ENCODE measurements around the gene CLIP2. TPM values are rescaled to one million over a fixed set of nuclear protein-coding genes. Genes with fewer than 3 reads are reported as not detected.
"Not testable (repeated sequence)": the region's sequence is repeated elsewhere in the genome, so short reads cannot be mapped to it uniquely, and the experiment has no call there.

Gene CLIP2
- total RNA-seq, 1 donor from 2014 or later: 110 TPM

DNA sequence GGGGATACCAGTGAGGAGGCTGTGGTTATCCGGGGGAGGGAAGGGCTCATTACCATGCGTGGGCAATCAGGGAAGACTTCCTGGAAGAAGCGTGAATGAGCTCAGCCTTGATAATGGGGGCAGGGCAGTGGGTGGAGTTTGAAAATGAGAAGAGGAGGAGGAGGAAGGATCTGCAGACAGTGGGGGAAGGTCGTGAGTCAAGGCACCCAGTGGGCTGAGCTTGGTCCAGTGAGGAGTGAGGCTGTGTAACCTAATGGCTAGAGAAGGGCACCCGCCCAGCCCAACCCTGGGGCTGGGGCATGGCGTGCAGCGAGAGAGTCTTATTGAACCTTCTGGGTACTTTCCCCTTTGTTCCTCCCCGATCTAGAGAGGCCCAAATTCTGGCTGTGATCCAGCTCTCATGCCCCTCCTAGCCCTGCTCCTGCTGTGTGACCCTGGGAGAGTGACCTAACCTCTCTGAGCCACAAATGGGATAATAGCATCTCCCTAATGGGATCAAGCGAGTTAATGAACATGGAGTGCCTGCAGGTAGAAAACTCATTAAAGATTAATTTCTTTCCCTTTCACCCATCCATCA, 31.5 kb downstream of the CLIP2 start:
- Mint-ChIP-seq H3K4me3 (ENCODE audit: unreplicated experiment) (no peak overlapping the region), H3K9me3 (ENCODE audit: unreplicated experiment) (no peaks in the 10 kb centered on the region), H3K4me1 (ENCODE audit: unreplicated experiment) (peaks cover 8% of the 10 kb centered on the region), H3K27me3 (ENCODE audit: unreplicated experiment) (peaks cover 2% of the 10 kb centered on the region), H3K27ac (ENCODE audit: unreplicated experiment) (no peak overlapping the region), H3K36me3 (ENCODE audit: low read depth, unreplicated experiment) (peaks cover 38% of the 10 kb centered on the region)
- no peak for TF ChIP-seq CTCF (IDR thresholded peaks at IDR 0.05; ENCODE audit: unreplicated experiment)
- no peak for DNase-seq (ENCODE audit: low spot score)

DNA sequence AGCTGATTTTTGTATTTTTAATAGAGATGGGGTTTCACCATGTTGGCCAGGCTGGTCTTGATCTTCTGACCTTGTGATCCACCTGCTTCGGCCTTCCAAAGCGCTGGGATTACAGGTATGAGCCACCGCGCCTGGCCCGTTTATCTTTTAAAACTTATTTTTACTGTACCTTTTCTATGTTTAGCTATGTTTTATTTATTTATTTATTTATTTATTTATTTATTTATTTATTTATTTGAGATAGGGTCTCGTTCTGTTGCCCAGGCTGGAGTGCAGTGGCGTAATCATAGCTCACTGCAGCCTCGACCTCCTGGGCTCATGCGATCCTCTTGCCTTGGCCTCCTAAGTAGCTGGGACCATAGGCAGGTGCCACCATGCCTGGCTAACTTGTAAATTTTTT, 33.7 kb downstream of the CLIP2 start:
- H3K9me3 Mint-ChIP-seq (ENCODE audit: unreplicated experiment); H3K27me3 Mint-ChIP-seq (ENCODE audit: unreplicated experiment); DNase-seq (ENCODE audit: low spot score); H3K4me1 Mint-ChIP-seq (ENCODE audit: unreplicated experiment); H3K27ac Mint-ChIP-seq (ENCODE audit: unreplicated experiment); H3K4me3 Mint-ChIP-seq (ENCODE audit: unreplicated experiment): not testable (repeated sequence)
- H3K36me3 Mint-ChIP-seq (ENCODE audit: low read depth, unreplicated experiment): peaks cover 28% of the 10 kb centered on the region

GRCh38 chr7:74324531-74325209, 35.5 kb downstream of the CLIP2 start:
- H3K36me3 Mint-ChIP-seq (ENCODE audit: low read depth, unreplicated experiment): peaks cover 23% of the 10 kb centered on the region
- peaks cover 7% of the 10 kb centered on the region for H3K27me3 Mint-ChIP-seq (ENCODE audit: unreplicated experiment)
- peak overlapping the region; percentile 51 for H3K4me3 Mint-ChIP-seq (ENCODE audit: unreplicated experiment)
- H3K9me3 Mint-ChIP-seq (ENCODE audit: unreplicated experiment): no peaks in the 10 kb centered on the region
- H3K4me1 Mint-ChIP-seq (ENCODE audit: unreplicated experiment): peaks cover 4% of the 10 kb centered on the region
- H3K27ac Mint-ChIP-seq (ENCODE audit: unreplicated experiment): no peak overlapping the region
- no peak for DNase-seq (ENCODE audit: low spot score)
- no peak for TF ChIP-seq CTCF (IDR thresholded peaks at IDR 0.05; ENCODE audit: unreplicated experiment)

DNA sequence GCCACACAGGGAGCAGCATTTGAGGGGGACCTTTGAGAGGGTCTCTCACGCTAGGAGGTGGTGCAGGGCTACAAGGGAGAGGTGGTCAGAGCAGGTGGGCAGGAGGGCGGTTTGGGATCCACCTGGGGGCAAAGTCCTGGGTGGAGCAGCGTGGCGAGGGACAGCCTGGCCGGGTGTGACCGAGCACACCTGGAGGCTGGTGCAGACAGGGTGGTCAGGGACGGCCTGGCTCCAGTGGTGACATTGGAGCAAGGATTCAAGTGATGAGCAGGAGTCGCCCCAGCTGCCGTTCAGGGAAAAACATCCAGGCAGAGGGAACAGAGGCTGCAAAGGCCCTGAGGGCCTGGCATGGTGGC, 36.0 kb downstream of the CLIP2 start:
- H3K27me3 Mint-ChIP-seq (ENCODE audit: unreplicated experiment): peaks cover 7% of the 10 kb centered on the region
- TF ChIP-seq CTCF (IDR thresholded peaks at IDR 0.05; ENCODE audit: unreplicated experiment): no peak
- H3K36me3 Mint-ChIP-seq (ENCODE audit: low read depth, unreplicated experiment): peaks cover 21% of the 10 kb centered on the region
- H3K27ac Mint-ChIP-seq (ENCODE audit: unreplicated experiment): no peak overlapping the region
- H3K4me3 Mint-ChIP-seq (ENCODE audit: unreplicated experiment): peak overlapping the region; percentile 51
- no peaks in the 10 kb centered on the region for H3K9me3 Mint-ChIP-seq (ENCODE audit: unreplicated experiment)
- peaks cover 4% of the 10 kb centered on the region for H3K4me1 Mint-ChIP-seq (ENCODE audit: unreplicated experiment)
- DNase-seq (ENCODE audit: low spot score): no peak

GRCh38 chr7:74329225-74329624, 40.0 kb downstream of the CLIP2 start:
- TF ChIP-seq CTCF (IDR thresholded peaks at IDR 0.05; ENCODE audit: unreplicated experiment): no peak

More at GRCh38 chr7:74329225-74329624, 40.0 kb downstream of the CLIP2 start:
- Mint-ChIP-seq H3K4me3 (ENCODE audit: unreplicated experiment) (no peak overlapping the region), H3K27ac (ENCODE audit: unreplicated experiment) (no peak overlapping the region), H3K27me3 (ENCODE audit: unreplicated experiment) (peaks cover 6% of the 10 kb centered on the region), H3K9me3 (ENCODE audit: unreplicated experiment) (no peaks in the 10 kb centered on the region), H3K36me3 (ENCODE audit: low read depth, unreplicated experiment) (peaks cover 24% of the 10 kb centered on the region), H3K4me1 (ENCODE audit: unreplicated experiment) (no peaks in the 10 kb centered on the region)
- no peak for DNase-seq (ENCODE audit: low spot score)

Measured in endothelial cell (in vitro differentiated cells).